HCT116 (cell line): Measurements from ENCODE around the gene PCDHA9. TPM values are rescaled to one million over a fixed set of nuclear protein-coding genes. Genes with fewer than 3 reads are reported as not detected.
"Not testable (repeated sequence)": the region's sequence is repeated elsewhere in the genome, so short reads cannot be mapped to it uniquely, and the experiment has no call there.

Experiments used
- ATAC-seq: fragments of 200-7000 bp; cut with Tn5 transposase; 2 replicates; pipeline ENCODE4 v1.9.1; 2020; ENCODE audit warnings: mild to moderate bottlenecking, moderate library complexity
- BruUV-seq: library from RNA; stranded (reverse); fragments of 400-500 nt; replicated peaks from 2 replicates; lab custom pipeline; 2021; lab: Mats Ljungman, UMichigan
- CTCF ChIA-PET: fragments of 300-600 bp; sonication (Branson Sonifier 250); formaldehyde crosslinking; loops from one replicate; lab custom pipeline; 2021; ENCODE audit warnings: antibody characterized with exemption; lab: Charles Lee
- POLR2A ChIA-PET: fragments of 300-600, 350-600 bp; sonication (Branson Sonifier 250); formaldehyde crosslinking; loops from one replicate; lab custom pipeline; 2021; ENCODE audit warnings: antibody characterized with exemption; lab: Charles Lee
- RAD21 ChIA-PET, 2 experiments: fragments of 300-600 bp; sonication (Branson Sonifier 250); formaldehyde crosslinking; loops; one replicate each; lab custom pipeline; 2023; ENCODE audit warnings: low total read pairs in 2 of 2; ENCODE audit not compliant: uncharacterized antibody in 2 of 2, unreplicated experiment in 2 of 2, low non-redundant PET in 1 of 2; lab: Charles Lee
- DNase-seq: peaks from one replicate; pipeline ENCODE4 v3.0.0-alpha.2; 2010; ENCODE audit warnings: low read depth, low spot score
- H2AFZ ChIP-seq: fragments of 200-600 bp; shearing (Covaris generic), sonication (generic); 2 replicates; pipeline ENCODE4 v1.6.1; 2017; ENCODE audit warnings: low read depth, mixed run types, mixed read lengths, antibody characterized with exemption, low read length; ENCODE audit not compliant: poor library complexity, severe bottlenecking
- H3K27ac ChIP-seq: 2 replicates; pipeline ENCODE4 v1.5.1; 2012; ENCODE audit warnings: low read depth, low read length
- H3K27me3 ChIP-seq: fragments of 200-600 bp; sonication (generic); 2 replicates; pipeline ENCODE4 v1.6.1; 2016; ENCODE audit warnings: mixed run types, low read length, mixed read lengths; ENCODE audit not compliant: insufficient read depth
- H3K36me3 ChIP-seq, 2 experiments: fragments of 200-500 bp in 1 of 2; fragments of 200-600 bp in 1 of 2; sonication (Bioruptor generic) in 1 of 2; sonication (generic) in 1 of 2; 2 replicates each; pipeline versions ENCODE4 v1.5.1 to v1.6.1; 2014 to 2016; ENCODE audit warnings: low read length in 2 of 2, inconsistent platforms in 1 of 2, mixed read lengths in 1 of 2, mixed run types in 1 of 2; ENCODE audit not compliant: insufficient read depth in 2 of 2, control insufficient read depth in 1 of 2
- H3K4me1 ChIP-seq, 2 experiments: fragments of 200-600 bp in 1 of 2; sonication (generic) in 1 of 2; 2 replicates each; pipeline versions ENCODE4 v1.5.1 to v1.6.1; 2012 to 2017; ENCODE audit warnings: low read length in 2 of 2, inconsistent platforms in 1 of 2, mild to moderate bottlenecking in 1 of 2, mixed read lengths in 1 of 2, mixed run types in 1 of 2, moderate library complexity in 1 of 2; ENCODE audit not compliant: insufficient read depth in 2 of 2, control insufficient read depth in 1 of 2
- H3K4me2 ChIP-seq: fragments of 200-600 bp; sonication (generic); 2 replicates; pipeline ENCODE4 v1.6.1; 2017; ENCODE audit warnings: mixed run types, low read length, mixed read lengths
- H3K4me3 ChIP-seq, 2 experiments: fragments of 200-600 bp in 1 of 2; sonication (generic) in 1 of 2; replicated peaks in 1 of 2; 2 replicates each; pipeline ENCODE4 v1.5.1; 2011 to 2016; ENCODE audit warnings: low read length in 2 of 2, control low read depth in 1 of 2, low read depth in 1 of 2, mild to moderate bottlenecking in 1 of 2, mixed read lengths in 1 of 2, mixed run types in 1 of 2
- H3K79me2 ChIP-seq: fragments of 200-600 bp; sonication (generic); 2 replicates; pipeline ENCODE4 v1.6.1; 2017; ENCODE audit warnings: mild to moderate bottlenecking, mixed run types, low read length, moderate library complexity, mixed read lengths; ENCODE audit not compliant: insufficient read depth
- H3K9ac ChIP-seq: fragments of 200-600 bp; sonication (generic); 2 replicates; pipeline ENCODE4 v1.6.1; 2016; ENCODE audit warnings: low read length, mixed read lengths
- H3K9me2 ChIP-seq: fragments of 200-600 bp; sonication (generic), shearing (Covaris generic); 2 replicates; pipeline ENCODE4 v1.6.1; 2017; ENCODE audit warnings: mixed run types, mild to moderate bottlenecking, moderate library complexity; ENCODE audit not compliant: insufficient read depth
- H3K9me3 ChIP-seq, 2 experiments: fragments of 200-500 bp in 1 of 2; fragments of 200-600 bp in 1 of 2; sonication (Bioruptor generic) in 1 of 2; sonication (generic) in 1 of 2; 2 replicates each; pipeline ENCODE4 v1.6.1; 2014 to 2017; ENCODE audit warnings: low read length in 2 of 2, mixed read lengths in 2 of 2, inconsistent platforms in 1 of 2, low read depth in 1 of 2, mild to moderate bottlenecking in 1 of 2, mixed run types in 1 of 2, moderate library complexity in 1 of 2; ENCODE audit not compliant: control insufficient read depth in 1 of 2, insufficient read depth in 1 of 2
- H4K20me1 ChIP-seq: fragments of 200-600 bp; sonication (generic), shearing (Covaris generic); 2 replicates; pipeline ENCODE4 v1.6.1; 2017; ENCODE audit warnings: mixed run types, mild to moderate bottlenecking, moderate library complexity; ENCODE audit not compliant: insufficient read depth
- ATF3 ChIP-seq: IDR thresholded peaks from 2 replicates; pipeline ENCODE4 v1.6.1; 2012
- CBX3 ChIP-seq: IDR thresholded peaks from 2 replicates; pipeline ENCODE4 v1.6.1; 2012; ENCODE audit warnings: low read depth
- CEBPB ChIP-seq: IDR thresholded peaks from 2 replicates; pipeline ENCODE4 v1.6.1; 2012; ENCODE audit warnings: low read depth
- CTCF ChIP-seq, 3 experiments: fragments of 200-600 bp in 1 of 3; sonication (generic) in 1 of 3; IDR thresholded peaks in 2 of 3; conservative IDR thresholded peaks in 1 of 3; 2 replicates each; pipeline ENCODE4 v1.5.1; 2012 to 2017; ENCODE audit warnings: low read depth in 2 of 3, low read length in 2 of 3, antibody characterized with exemption in 1 of 3, borderline replicate concordance in 1 of 3, control low read depth in 1 of 3, mild to moderate bottlenecking in 1 of 3, mixed read lengths in 1 of 3, mixed run types in 1 of 3, moderate library complexity in 1 of 3; ENCODE audit not compliant: insufficient read depth in 1 of 3
- EGR1 ChIP-seq: IDR thresholded peaks from 2 replicates; pipeline ENCODE4 v1.6.1; 2012; ENCODE audit warnings: low read depth
- EZH2 ChIP-seq: fragments of 200-600 bp; sonication (generic); IDR thresholded peaks from 2 replicates; pipeline ENCODE4 v1.6.1; 2017; ENCODE audit warnings: antibody characterized with exemption, mixed run types
- EZH2phosphoT487 ChIP-seq: fragments of 200-600 bp; IDR thresholded peaks from 2 replicates; pipeline ENCODE4 v1.6.1; 2018; ENCODE audit warnings: antibody characterized with exemption, borderline replicate concordance
- FOSL1 ChIP-seq: IDR thresholded peaks from 2 replicates; pipeline ENCODE4 v1.6.1; 2012; ENCODE audit warnings: low read depth
- POLR2A ChIP-seq: IDR thresholded peaks from 2 replicates; pipeline ENCODE4 v1.7.0; 2011; ENCODE audit warnings: borderline replicate concordance; ENCODE audit not compliant: insufficient read depth, insufficient read length; ENCODE audit errors: extremely low read depth
- RAD21 ChIP-seq: IDR thresholded peaks from 2 replicates; pipeline ENCODE4 v1.6.1; 2012; ENCODE audit warnings: low read depth, mild to moderate bottlenecking
- SP1 ChIP-seq: IDR thresholded peaks from 2 replicates; pipeline ENCODE4 v1.6.1; 2012; ENCODE audit warnings: low read depth
- SRF ChIP-seq: IDR thresholded peaks from 2 replicates; pipeline ENCODE4 v1.6.1; 2012; ENCODE audit warnings: low read depth
- YY1 ChIP-seq: IDR thresholded peaks from 2 replicates; pipeline ENCODE4 v1.6.1; 2011; ENCODE audit warnings: low read length, low read depth, moderate library complexity, mild to moderate bottlenecking; ENCODE audit not compliant: insufficient replicate concordance; ENCODE audit errors: extremely low read depth
- ZBTB33 ChIP-seq: IDR thresholded peaks from 2 replicates; pipeline ENCODE4 v1.6.1; 2011; ENCODE audit warnings: mild to moderate bottlenecking, low read length, moderate library complexity; ENCODE audit not compliant: insufficient replicate concordance; ENCODE audit errors: extremely low read depth
- ZFX ChIP-seq: fragments of 450-650 bp; IDR thresholded peaks from 2 replicates; pipeline ENCODE4 v1.6.1; 2017
- ZNF274 ChIP-seq: fragments of 200-500 bp; sonication (Bioruptor generic); IDR thresholded peaks from 2 replicates; pipeline ENCODE4 v1.6.1; 2014; ENCODE audit warnings: mild to moderate bottlenecking, low read depth, low read length, inconsistent platforms
- intact Hi-C: fragments of 100-400 bp; cut with micrococcal nuclease; formaldehyde crosslinking; loops from 2 replicates; pipeline ENCODE4 v1.10.0; 2022
- total RNA-seq: library from RNA; stranded (reverse); gene quantifications from one replicate; pipeline ENCODE4 v1.2.1, GENCODE V29; 2021; ENCODE audit not compliant: unreplicated experiment
- TF ChIP-seq, protein P1 (sequence below): IDR thresholded peaks from 2 replicates; pipeline ENCODE4 v1.6.1; 2012

PCDHA9 gene
- total RNA-seq, 1 experiment from 2014 or later: not detected

DNA sequence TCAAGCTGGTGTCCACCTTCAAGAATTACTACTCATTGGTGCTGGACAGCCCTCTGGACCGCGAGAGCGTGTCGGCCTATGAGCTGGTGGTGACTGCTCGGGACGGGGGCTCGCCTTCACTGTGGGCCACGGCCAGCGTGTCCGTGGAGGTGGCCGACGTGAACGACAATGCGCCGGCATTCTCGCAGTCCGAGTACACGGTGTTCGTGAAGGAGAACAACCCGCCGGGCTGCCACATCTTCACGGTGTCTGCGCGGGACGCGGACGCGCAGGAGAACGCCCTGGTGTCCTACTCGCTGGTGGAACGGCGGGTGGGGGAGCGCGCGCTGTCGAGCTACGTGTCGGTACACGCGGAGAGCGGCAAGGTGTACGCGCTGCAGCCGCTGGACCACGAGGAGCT is 45.8 kb upstream of the PCDHA9 start:
- POLR2A ChIA-PET, H3K9me2 ChIP-seq, H3K79me2 ChIP-seq, BruUV-seq, H3K9me3 ChIP-seq, H3K9ac ChIP-seq, H3K27ac ChIP-seq, H3K4me3 ChIP-seq, H3K4me2 ChIP-seq, DNase-seq, ATAC-seq, H2AFZ ChIP-seq, H3K27me3 ChIP-seq, H4K20me1 ChIP-seq, H3K36me3 ChIP-seq, H3K4me1 ChIP-seq, CTCF ChIA-PET, intact Hi-C loops, RAD21 ChIA-PET: not testable (repeated sequence)

DNA sequence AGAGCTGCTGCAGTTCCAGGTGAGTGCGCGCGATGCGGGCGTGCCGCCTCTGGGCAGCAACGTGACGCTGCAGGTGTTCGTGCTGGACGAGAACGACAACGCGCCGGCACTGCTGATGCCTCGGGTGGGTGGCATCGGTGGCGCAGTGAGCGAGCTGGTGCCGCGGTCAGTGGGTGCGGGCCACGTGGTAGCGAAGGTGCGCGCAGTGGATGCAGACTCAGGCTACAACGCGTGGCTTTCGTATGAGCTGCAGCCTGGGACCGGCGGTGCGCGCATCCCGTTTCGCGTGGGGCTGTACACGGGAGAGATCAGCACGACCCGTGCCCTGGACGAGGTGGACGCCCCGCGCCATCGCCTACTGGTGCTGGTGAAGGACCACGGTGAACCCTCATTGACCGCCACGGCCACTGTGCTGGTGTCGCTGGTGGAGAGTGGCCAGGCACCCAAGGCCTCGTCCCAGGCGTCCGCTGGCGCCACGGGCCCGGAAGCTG is 45.4 kb upstream of the PCDHA9 start:
- Histone ChIP-seq H2AFZ (no peak overlapping the region), H3K4me2 (no peak overlapping the region), H3K4me1 (no peaks in the 10 kb centered on the region), H4K20me1 (no peaks in the 10 kb centered on the region), H3K36me3 (no peaks in the 10 kb centered on the region), H3K9me3 (peaks cover 0 to 5% of the 10 kb centered on the region in 2 experiments; a peak in 2 of 4 replicates), H3K9ac (no peak overlapping the region), H3K4me3 (no peak overlapping the region), H3K27me3 (no peaks in the 10 kb centered on the region), H3K9me2 (no peaks in the 10 kb centered on the region), H3K27ac (no peak overlapping the region), H3K79me2 (no peaks in the 10 kb centered on the region)
- CTCF ChIA-PET: no interaction called here
- POLR2A ChIA-PET: no interaction called here
- ATAC-seq: no peak
- BruUV-seq: no TSS peak
- RAD21 ChIA-PET: no interaction called here
- DNase-seq: no peak
- intact Hi-C loops: no loop called here
- no peak for TF ChIP-seq SRF
- no peak for TF ChIP-seq FOSL1
- no peak for TF ChIP-seq ZFX
- no peak for TF ChIP-seq EZH2
- no peak for TF ChIP-seq CBX3
- no peak for TF ChIP-seq RAD21
- no peak for TF ChIP-seq POLR2A
- TF ChIP-seq, protein P1, sequence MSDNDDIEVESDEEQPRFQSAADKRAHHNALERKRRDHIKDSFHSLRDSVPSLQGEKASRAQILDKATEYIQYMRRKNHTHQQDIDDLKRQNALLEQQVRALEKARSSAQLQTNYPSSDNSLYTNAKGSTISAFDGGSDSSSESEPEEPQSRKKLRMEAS: no peak
- TF ChIP-seq ZBTB33: no peak
- TF ChIP-seq EGR1: no peak
- no peak for TF ChIP-seq SP1
- TF ChIP-seq EZH2phosphoT487: no peak
- TF ChIP-seq CTCF (IDR thresholded peaks at IDR 0.05 in 2 of 3, conservative IDR thresholded peaks at IDR 0.05 in 1 of 3; ENCODE audit: borderline replicate concordance in 1 of 3, insufficient read depth in 1 of 3, low read depth in 2 of 3, low read length in 2 of 3): no peak
- no peak for TF ChIP-seq ATF3
- no peak for TF ChIP-seq YY1
- TF ChIP-seq CEBPB: no peak
- TF ChIP-seq ZNF274: no peak
